ENCODE measurements around the gene SIK2. TPM values are rescaled to one million over a fixed set of nuclear protein-coding genes. Genes with fewer than 3 reads are reported as not detected.
"Not testable (repeated sequence)": the region's sequence is repeated elsewhere in the genome, so short reads cannot be mapped to it uniquely, and the experiment has no call there.

Gene SIK2
- total RNA-seq, 2 donors from 2014 or later: 9.4 to 9.9 TPM

GRCh38 chr11:111635706-111636045, 33.4 kb downstream of the SIK2 start:
- DNase-seq (no peak), ATAC-seq (replicated peaks in 1 of 2) (no peak)
- Mint-ChIP-seq H3K36me3 (ENCODE audit: insufficient read depth in 2 of 2) (peaks cover 4% of the 10 kb centered on the region in 2 donors), H3K27me3 (ENCODE audit: low read depth) (no peaks in the 10 kb centered on the region), H3K4me3 (no peak overlapping the region), H3K4me1 (ENCODE audit: low read depth) (peaks cover 42% of the 10 kb centered on the region), H3K27ac (no peak overlapping the region), H3K9me3 (no peaks in the 10 kb centered on the region)

GRCh38 chr11:111637885-111638284, 35.6 kb downstream of the SIK2 start:
- peaks cover 4% of the 10 kb centered on the region in 2 donors for H3K36me3 Mint-ChIP-seq (ENCODE audit: insufficient read depth in 2 of 2)
- no peak for DNase-seq
- peak overlapping the region in 1 of 2 donors; percentile 54 for H3K4me3 Mint-ChIP-seq
- H3K27ac Mint-ChIP-seq: peak overlapping the region; percentile 74
- no peaks in the 10 kb centered on the region for H3K27me3 Mint-ChIP-seq (ENCODE audit: low read depth)
- no peaks in the 10 kb centered on the region for H3K9me3 Mint-ChIP-seq
- peak in 1 of 2 donors; percentile 35 for ATAC-seq (replicated peaks in 1 of 2)
- peaks cover 42% of the 10 kb centered on the region for H3K4me1 Mint-ChIP-seq (ENCODE audit: low read depth)

- no peak overlapping the region for H3K4me3 Mint-ChIP-seq
- no peak for ATAC-seq (replicated peaks in 1 of 2)
- no peaks in the 10 kb centered on the region for H3K27me3 Mint-ChIP-seq (ENCODE audit: low read depth)
- no peaks in the 10 kb centered on the region for H3K9me3 Mint-ChIP-seq
- peaks cover 4% of the 10 kb centered on the region in 2 donors for H3K36me3 Mint-ChIP-seq (ENCODE audit: insufficient read depth in 2 of 2)
- no peak overlapping the region for H3K27ac Mint-ChIP-seq
- H3K4me1 Mint-ChIP-seq (ENCODE audit: low read depth): peaks cover 33% of the 10 kb centered on the region
- DNase-seq: no peak
Measured at GRCh38 chr11:111639226-111639925, 37.1 kb downstream of the SIK2 start.

GRCh38 chr11:111641339-111642015, 39.2 kb downstream of the SIK2 start:
- H3K27ac Mint-ChIP-seq: no peak overlapping the region

GRCh38 chr11:111642542-111642941, 40.3 kb downstream of the SIK2 start:
- Mint-ChIP-seq H3K27ac (no peak overlapping the region), H3K4me1 (ENCODE audit: low read depth) (peaks cover 10% of the 10 kb centered on the region), H3K36me3 (ENCODE audit: insufficient read depth in 2 of 2) (peaks cover 2 to 4% of the 10 kb centered on the region in 2 donors), H3K4me3 (no peak overlapping the region), H3K9me3 (no peaks in the 10 kb centered on the region), H3K27me3 (ENCODE audit: low read depth) (no peaks in the 10 kb centered on the region)
- DNase-seq (no peak), ATAC-seq (replicated peaks in 1 of 2) (no peak)

More at GRCh38 chr11:111641339-111642015, 39.2 kb downstream of the SIK2 start:
- H3K27me3 Mint-ChIP-seq (ENCODE audit: low read depth): no peaks in the 10 kb centered on the region
- no peaks in the 10 kb centered on the region for H3K9me3 Mint-ChIP-seq
- peaks cover 2 to 4% of the 10 kb centered on the region in 2 donors for H3K36me3 Mint-ChIP-seq (ENCODE audit: insufficient read depth in 2 of 2)
- peaks cover 12% of the 10 kb centered on the region for H3K4me1 Mint-ChIP-seq (ENCODE audit: low read depth)
- no peak overlapping the region for H3K4me3 Mint-ChIP-seq
- DNase-seq (no peak), ATAC-seq (replicated peaks in 1 of 2) (no peak)

- Mint-ChIP-seq H3K36me3 (ENCODE audit: insufficient read depth in 2 of 2) (no peaks in the 10 kb centered on the region), H3K9me3 (no peaks in the 10 kb centered on the region), H3K4me1 (ENCODE audit: low read depth) (no peaks in the 10 kb centered on the region), H3K27ac (no peak overlapping the region), H3K4me3 (no peak overlapping the region), H3K27me3 (ENCODE audit: low read depth) (no peaks in the 10 kb centered on the region)
- no peak for ATAC-seq (replicated peaks in 1 of 2)
- DNase-seq: no peak
Measured at GRCh38 chr11:111644922-111645321, 42.7 kb downstream of the SIK2 start.

GRCh38 chr11:111645657-111646316, 43.5 kb downstream of the SIK2 start:
- H3K27me3 Mint-ChIP-seq (ENCODE audit: low read depth): no peaks in the 10 kb centered on the region
- no peak overlapping the region for H3K27ac Mint-ChIP-seq
- DNase-seq: no peak
- no peaks in the 10 kb centered on the region for H3K4me1 Mint-ChIP-seq (ENCODE audit: low read depth)
- no peaks in the 10 kb centered on the region for H3K9me3 Mint-ChIP-seq
- ATAC-seq (replicated peaks in 1 of 2): no peak
- no peaks in the 10 kb centered on the region for H3K36me3 Mint-ChIP-seq (ENCODE audit: insufficient read depth in 2 of 2)
- H3K4me3 Mint-ChIP-seq: no peak overlapping the region

- not testable (repeated sequence) for H3K4me1 Mint-ChIP-seq (ENCODE audit: low read depth); H3K27me3 Mint-ChIP-seq (ENCODE audit: low read depth); ATAC-seq (replicated peaks in 1 of 2); H3K27ac Mint-ChIP-seq; H3K9me3 Mint-ChIP-seq; DNase-seq; H3K4me3 Mint-ChIP-seq; H3K36me3 Mint-ChIP-seq (ENCODE audit: insufficient read depth in 2 of 2)
Measured at GRCh38 chr11:111651336-111651735, 49.1 kb downstream of the SIK2 start.

GRCh38 chr11:111652184-111652583, 49.9 kb downstream of the SIK2 start:
- DNase-seq: no peak
- Mint-ChIP-seq H3K9me3 (no peaks in the 10 kb centered on the region), H3K27me3 (ENCODE audit: low read depth) (no peaks in the 10 kb centered on the region), H3K4me3 (no peak overlapping the region), H3K4me1 (ENCODE audit: low read depth) (peaks cover 6% of the 10 kb centered on the region), H3K27ac (no peak overlapping the region), H3K36me3 (ENCODE audit: insufficient read depth in 2 of 2) (peaks cover 0 to 2% of the 10 kb centered on the region in 2 donors)
- ATAC-seq (replicated peaks in 1 of 2): no peak

GRCh38 chr11:111654601-111655000, 52.4 kb downstream of the SIK2 start:
- H3K4me1 Mint-ChIP-seq (ENCODE audit: low read depth): peaks cover 6% of the 10 kb centered on the region

GRCh38 chr11:111655924-111656323, 53.7 kb downstream of the SIK2 start:
- Mint-ChIP-seq H3K4me3 (no peak overlapping the region), H3K36me3 (ENCODE audit: insufficient read depth in 2 of 2) (peaks cover 0 to 2% of the 10 kb centered on the region in 2 donors), H3K27ac (no peak overlapping the region), H3K27me3 (ENCODE audit: low read depth) (no peaks in the 10 kb centered on the region), H3K9me3 (no peaks in the 10 kb centered on the region), H3K4me1 (ENCODE audit: low read depth) (peaks cover 6% of the 10 kb centered on the region)
- ATAC-seq (replicated peaks in 1 of 2) (no peak), DNase-seq (no peak)

More at GRCh38 chr11:111654601-111655000, 52.4 kb downstream of the SIK2 start:
- Mint-ChIP-seq H3K36me3 (ENCODE audit: insufficient read depth in 2 of 2) (peaks cover 0 to 2% of the 10 kb centered on the region in 2 donors), H3K4me3 (no peak overlapping the region), H3K27ac (no peak overlapping the region), H3K9me3 (no peaks in the 10 kb centered on the region), H3K27me3 (ENCODE audit: low read depth) (no peaks in the 10 kb centered on the region)
- no peak for DNase-seq
- no peak for ATAC-seq (replicated peaks in 1 of 2)

GRCh38 chr11:111657905-111658304, 55.7 kb downstream of the SIK2 start:
- H3K4me3 Mint-ChIP-seq; DNase-seq; H3K27me3 Mint-ChIP-seq (ENCODE audit: low read depth); H3K9me3 Mint-ChIP-seq; ATAC-seq (replicated peaks in 1 of 2); H3K4me1 Mint-ChIP-seq (ENCODE audit: low read depth); H3K36me3 Mint-ChIP-seq (ENCODE audit: insufficient read depth in 2 of 2); H3K27ac Mint-ChIP-seq: not testable (repeated sequence)

- H3K4me3 Mint-ChIP-seq; H3K27me3 Mint-ChIP-seq (ENCODE audit: low read depth); DNase-seq; H3K27ac Mint-ChIP-seq; ATAC-seq (replicated peaks in 1 of 2); H3K4me1 Mint-ChIP-seq (ENCODE audit: low read depth); H3K9me3 Mint-ChIP-seq; H3K36me3 Mint-ChIP-seq (ENCODE audit: insufficient read depth in 2 of 2): not testable (repeated sequence)
Measured at GRCh38 chr11:111658493-111658892, 56.2 kb downstream of the SIK2 start.
